Heart right ventricle (tissue), 16 donors: ENCODE results near the gene ATXN1. TPM values are rescaled to one million over a fixed set of nuclear protein-coding genes. Genes with fewer than 3 reads are reported as not detected.

Source experiments
- ATAC-seq, 8 donors: fragments of 200-7000 bp; cut with Tn5 transposase; one replicate each; pipeline ENCODE4 v1.9.1; 2020; ENCODE audit warnings: mild to moderate bottlenecking in 8 of 8, moderate library complexity in 8 of 8, moderate number of reproducible peaks in 1 of 8
- DNase-seq, 2 donors: peaks; one replicate each; pipeline ENCODE4 v3.0.0-alpha.2; 2020
- H3K27ac ChIP-seq, 10 donors: fragments of 200-600 bp; sonication (generic) in 2 of 10; one replicate each; pipeline versions ENCODE4 v1.5.0 to v1.8.0; 2020 to 2022; ENCODE audit warnings: mild to moderate bottlenecking in 3 of 10
- H3K27me3 ChIP-seq, 7 donors: fragments of 200-600 bp; one replicate each; pipeline ENCODE4 v1.8.0; 2021 to 2022; ENCODE audit warnings: mild to moderate bottlenecking in 2 of 7
- H3K36me3 ChIP-seq, 9 donors: fragments of 200-600 bp; sonication (generic) in 1 of 9; one replicate each; pipeline versions ENCODE4 v1.5.0 to v1.8.0; 2020 to 2022; ENCODE audit warnings: mild to moderate bottlenecking in 2 of 9
- H3K4me1 ChIP-seq, 9 donors: fragments of 200-600 bp; sonication (generic) in 1 of 9; one replicate each; pipeline versions ENCODE4 v1.5.0 to v1.8.0; 2020 to 2022; ENCODE audit warnings: mild to moderate bottlenecking in 4 of 9
- H3K4me3 ChIP-seq, 10 donors: fragments of 200-600 bp; sonication (generic) in 2 of 10; one replicate each; pipeline versions ENCODE4 v1.5.0 to v1.8.0; 2020 to 2022; ENCODE audit warnings: mild to moderate bottlenecking in 7 of 10, moderate library complexity in 2 of 10
- H3K9me3 ChIP-seq, 11 donors: fragments of 200-600 bp in 10 of 11; sonication (generic) in 2 of 11; one replicate each; pipeline versions ENCODE4 v1.5.0 to v1.8.0; 2013 to 2022; ENCODE audit warnings: mild to moderate bottlenecking in 2 of 11, control low read depth in 1 of 11, moderate library complexity in 1 of 11
- WGBS, 2 donors: extraction: QIAGEN DNeasy Blood & Tissue Kit; methylation state at CpG; one replicate each; pipeline ENCODE4 v1.1.7; 2013; ENCODE audit warnings: inconsistent platforms in 1 of 2; 5-methylcytosine and 5-hydroxymethylcytosine counted together
- intact Hi-C, 10 donors: fragments of 100-400 bp; cut with DNase I; formaldehyde crosslinking; loops; one replicate each; pipeline versions ENCODE4 v1.11.1 to v1.14.2; 2022
- polyA plus RNA-seq, 2 donors: library from polyadenylated mRNA; stranded (reverse); fragments of 200-250 nt; gene quantifications; one replicate each; pipeline ENCODE4 v1.2.3, GENCODE V29; 2013
- total RNA-seq, 10 donors: library from RNA; stranded (reverse); fragmentation: NEBNext Ultra II Directional in 3 of 10; extraction: Animal tissue kit (Norgen Biotek cat#: 25700) in 3 of 10; gene quantifications; one replicate each; pipeline versions ENCODE4 v1.2.1 to v1.2.4, GENCODE V29; 2021 to 2023
- TF ChIP-seq, protein P1 (sequence below), 9 donors: fragments of 200-600 bp; sonication (generic) in 2 of 9; IDR thresholded peaks; one replicate each; pipeline versions ENCODE4 v1.5.0 to v1.8.0; 2021 to 2022; ENCODE audit warnings: antibody characterized with exemption in 9 of 9, mild to moderate bottlenecking in 5 of 9, moderate library complexity in 1 of 9
- donor health status: Arrhythmogenic right ventricular cardiomyopathy.
- donor health status: ischemic (EF 13 %, LVEDD 7.1; RV severe dilation, severe dysfunction).
- donor health status: healthy with polysubstance abuse.
- donor health status: DM: no; HTN: yes; CAD: no.
- donor health status: DM: no; HTN: no; CAD: no.
- donor health status: ischemic (EF 25% LVEDD 6.9; RV normal size, moderate dysfunction).
- donor health status: ischemic (EF 25% LVEDD 5.7; RV mildly dilated, moderate dysfunction).
- donor health status: healthy.
- donor health status: DM: yes; HTN: yes; CAD: no.
- donor health status: Ischemic cardiomyopathy.
- donor health status: ischemic (EF 35%, LVEDD 5.7; RV mildly dilated, moderate dysfunction).
- donor health status: nonischemic (EF 11% LVEDD 7.7; RV severe dilation, severe dysfunction).
- donor health status: DM: yes; HTN: yes; CAD: no.
- donor health status: PGD.
- donor health status: ischemic (EF 29% LVEDD 5.4; RV normal size, mild dysfunction).
- donor health status: nonischemic (EF 23%, LVEDD 6.1; RV moderate dilation, normal function).

The ATXN1 gene
- total and polyA plus RNA-seq, 12 donors = 4.1 to 46.5 (median 40.3) TPM

DNA sequence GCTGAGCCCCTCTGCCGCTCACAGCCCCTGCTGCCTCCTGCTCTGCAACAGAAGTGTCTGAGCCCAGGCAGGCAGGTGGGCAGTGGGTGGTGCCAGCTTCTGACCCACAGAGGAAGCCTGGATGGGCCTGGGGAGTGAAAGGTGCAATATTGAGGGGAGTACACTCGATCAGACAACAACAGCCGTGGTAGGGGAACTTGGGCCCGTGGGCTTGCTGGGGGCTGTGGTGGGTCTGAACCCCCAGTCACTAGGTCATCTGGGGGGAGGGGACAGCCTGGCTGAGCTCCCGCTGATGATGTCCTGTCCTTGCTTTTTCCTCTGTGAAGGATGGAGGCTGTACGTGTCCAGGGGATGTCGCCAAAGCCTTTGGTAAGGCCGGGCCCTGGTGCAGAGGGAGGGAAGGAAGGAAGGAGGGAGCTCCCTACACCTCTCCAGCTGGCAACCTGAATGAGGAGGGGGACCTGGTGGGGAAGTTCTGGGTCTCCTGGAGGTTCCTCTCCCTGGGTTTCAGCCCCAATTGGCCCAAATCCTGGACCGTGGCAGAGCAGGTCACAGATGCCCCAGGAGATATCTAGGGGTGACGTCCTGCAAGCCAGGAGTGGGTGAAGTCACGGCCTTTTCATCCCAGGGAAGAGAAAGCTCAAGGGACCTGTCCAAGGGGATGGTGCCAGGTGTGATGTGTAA lies 475.7 kb downstream of the ATXN1 start:
- no peaks in the 10 kb centered on the region for H3K9me3 ChIP-seq
- H3K27ac ChIP-seq = no peak overlapping the region
- ATAC-seq (peak in 3 of 8 donors; percentile 10 to 30 (median 23)), DNase-seq (no peak)
- H3K4me3 ChIP-seq = no peak overlapping the region
- peaks cover 0 to 4% (median 0%) of the 10 kb centered on the region in 9 donors for H3K4me1 ChIP-seq
- no peaks in the 10 kb centered on the region for H3K27me3 ChIP-seq
- peaks cover 0 to 23% (median 0%) of the 10 kb centered on the region in 9 donors for H3K36me3 ChIP-seq
- TF ChIP-seq, protein P1, sequence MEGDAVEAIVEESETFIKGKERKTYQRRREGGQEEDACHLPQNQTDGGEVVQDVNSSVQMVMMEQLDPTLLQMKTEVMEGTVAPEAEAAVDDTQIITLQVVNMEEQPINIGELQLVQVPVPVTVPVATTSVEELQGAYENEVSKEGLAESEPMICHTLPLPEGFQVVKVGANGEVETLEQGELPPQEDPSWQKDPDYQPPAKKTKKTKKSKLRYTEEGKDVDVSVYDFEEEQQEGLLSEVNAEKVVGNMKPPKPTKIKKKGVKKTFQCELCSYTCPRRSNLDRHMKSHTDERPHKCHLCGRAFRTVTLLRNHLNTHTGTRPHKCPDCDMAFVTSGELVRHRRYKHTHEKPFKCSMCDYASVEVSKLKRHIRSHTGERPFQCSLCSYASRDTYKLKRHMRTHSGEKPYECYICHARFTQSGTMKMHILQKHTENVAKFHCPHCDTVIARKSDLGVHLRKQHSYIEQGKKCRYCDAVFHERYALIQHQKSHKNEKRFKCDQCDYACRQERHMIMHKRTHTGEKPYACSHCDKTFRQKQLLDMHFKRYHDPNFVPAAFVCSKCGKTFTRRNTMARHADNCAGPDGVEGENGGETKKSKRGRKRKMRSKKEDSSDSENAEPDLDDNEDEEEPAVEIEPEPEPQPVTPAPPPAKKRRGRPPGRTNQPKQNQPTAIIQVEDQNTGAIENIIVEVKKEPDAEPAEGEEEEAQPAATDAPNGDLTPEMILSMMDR (IDR thresholded peaks at IDR 0.05) = no peak
- 77 to 83% methylated on average over 11 of the region's 11 CpGs for WGBS, 2 donors
- intact Hi-C loops = no loop called here

DNA sequence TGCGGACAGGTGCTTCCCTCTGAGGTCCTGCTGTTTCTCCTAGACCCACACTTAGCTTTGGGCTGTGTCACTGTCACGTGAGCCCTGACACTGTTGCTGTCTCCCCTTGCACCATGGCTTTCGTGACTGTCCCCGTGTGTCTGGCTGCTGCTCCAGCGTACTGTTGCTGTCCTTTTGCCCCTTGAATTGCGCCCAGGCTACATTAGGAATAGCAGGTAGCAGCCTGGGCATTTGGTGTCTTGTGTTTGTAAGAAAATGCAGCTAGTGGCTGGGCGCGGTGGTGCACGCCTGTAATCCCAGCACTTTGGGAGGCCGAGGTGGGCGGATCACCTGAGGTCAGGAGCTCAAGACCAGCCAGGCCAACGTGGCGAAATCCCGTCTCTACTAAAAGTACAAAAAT lies 476.8 kb downstream of the ATXN1 start:
- 96% methylated on average over 14 of the region's 14 CpGs for WGBS, 2 donors
- intact Hi-C loops = no loop called here
- Histone ChIP-seq H3K27ac (no peak overlapping the region), H3K4me3 (no peak overlapping the region), H3K27me3 (no peaks in the 10 kb centered on the region), H3K36me3 (peaks cover 0 to 27% (median 0%) of the 10 kb centered on the region in 9 donors), H3K4me1 (peaks cover 0 to 4% (median 0%) of the 10 kb centered on the region in 9 donors), H3K9me3 (no peaks in the 10 kb centered on the region)
- TF ChIP-seq, protein P1 (IDR thresholded peaks at IDR 0.05) = no peak
- no peak for ATAC-seq
- no peak for DNase-seq

DNA sequence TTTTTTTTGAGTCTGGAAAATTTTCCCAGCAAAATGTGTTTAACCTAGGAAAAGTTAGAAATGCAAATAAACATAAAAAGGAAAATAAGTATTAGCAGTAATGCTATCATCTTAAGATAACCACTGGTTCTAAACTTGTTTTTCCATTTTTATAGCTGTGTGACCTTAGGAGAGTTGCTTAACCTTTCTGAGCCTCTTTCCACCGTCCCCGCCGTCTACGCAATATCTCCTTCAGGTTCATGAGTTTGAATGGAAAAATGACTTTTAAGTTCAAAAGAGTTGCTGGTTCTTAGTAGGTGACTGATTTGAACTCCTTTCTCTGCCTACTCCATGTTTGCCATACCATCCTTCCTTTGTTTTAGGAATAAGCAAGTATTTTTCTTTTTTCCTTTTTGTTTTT lies 478.9 kb downstream of the ATXN1 start:
- TF ChIP-seq, protein P1 (IDR thresholded peaks at IDR 0.05) = no peak
- no peaks in the 10 kb centered on the region for H3K27me3 ChIP-seq
- H3K36me3 ChIP-seq = peaks cover 0 to 38% (median 0%) of the 10 kb centered on the region in 9 donors
- ATAC-seq (no peak), DNase-seq (no peak)
- H3K4me1 ChIP-seq = peaks cover 0 to 19% (median 6%) of the 10 kb centered on the region in 9 donors
- WGBS, 2 donors = 93 to 94% methylated on average over 4 of the region's 4 CpGs
- no peak overlapping the region for H3K27ac ChIP-seq
- H3K9me3 ChIP-seq = no peaks in the 10 kb centered on the region
- intact Hi-C loops = no loop called here
- H3K4me3 ChIP-seq = no peak overlapping the region

DNA sequence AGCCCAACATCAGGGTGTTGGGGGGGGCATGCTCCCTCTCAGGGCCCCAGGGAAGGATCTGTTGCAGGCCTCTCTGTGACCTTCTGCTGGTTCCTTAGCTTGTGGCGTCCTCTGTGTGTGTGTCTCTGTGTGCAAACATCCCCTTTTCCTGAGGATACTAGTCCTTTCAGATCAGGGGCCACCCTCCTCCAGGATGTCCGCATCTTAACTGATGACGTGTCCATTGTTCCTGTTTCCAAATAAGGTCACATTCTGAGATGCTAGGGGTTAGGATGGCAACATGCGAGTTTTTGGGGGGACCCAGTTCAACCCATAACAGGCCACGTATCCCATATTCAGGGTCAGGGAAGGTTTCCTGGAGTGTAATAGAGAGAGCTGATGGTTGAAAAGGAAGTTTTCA lies 482.0 kb downstream of the ATXN1 start:
- intact Hi-C loops = loop anchor here in 2 of 10 donors (5.0 kb wide), 2 partner anchors 37 to 42 kb away; partner anchors contain the start of gene GMPR (in 1 of the 2)
- Histone ChIP-seq H3K27me3 (no peaks in the 10 kb centered on the region), H3K9me3 (no peaks in the 10 kb centered on the region), H3K4me3 (no peak overlapping the region), H3K4me1 (peaks cover 4 to 36% (median 11%) of the 10 kb centered on the region in 9 donors), H3K36me3 (peaks cover 0 to 38% (median 0%) of the 10 kb centered on the region in 9 donors), H3K27ac (no peak overlapping the region)
- TF ChIP-seq, protein P1 (IDR thresholded peaks at IDR 0.05) = no peak
- ATAC-seq = no peak
- DNase-seq = no peak
- 84 to 92% methylated on average over 5 of the region's 5 CpGs for WGBS, 2 donors
